ENCODE results near the gene EIF3J. TPM values are rescaled to one million over a fixed set of nuclear protein-coding genes. Genes with fewer than 3 reads are reported as not detected.
A peak's percentile ranks its signal among the peaks of the same experiment; 100 is the strongest.

The EIF3J gene
- total RNA-seq, 1 donor from 2014 or later: 78.9 TPM

GRCh38 chr15:44596511-44597010, 59.6 kb downstream of the EIF3J start:
- POLR2A ChIA-PET: no interaction called here
- DNase-seq: no peak
- no peak for TF ChIP-seq CTCF (IDR thresholded peaks at IDR 0.05)

GRCh38 chr15:44598066-44598465, 61.1 kb downstream of the EIF3J start:
- Mint-ChIP-seq H3K27ac (peak overlapping the region; percentile 15), H3K4me1 (peaks cover 11% of the 10 kb centered on the region), H3K27me3 (no peaks in the 10 kb centered on the region), H3K36me3 (ENCODE audit: low read depth) (peaks cover 65% of the 10 kb centered on the region), H3K4me3 (no peak overlapping the region), H3K9me3 (no peaks in the 10 kb centered on the region)
- ChIA-PET POLR2A (interaction anchor here (1.4 kb wide), 1 partner anchor 131 kb away, joined by 4 read pairs; no protein-coding TSS in a partner anchor), CTCF (interaction anchor here (0.8 kb wide), 1 partner anchor 65 kb away, joined by 3 read pairs; no protein-coding TSS in a partner anchor)
- intact Hi-C loops (cut with micrococcal nuclease): no loop called here
- DNase-seq (no peak), ATAC-seq (ENCODE audit: low read depth) (no peak)
- no peak for TF ChIP-seq CTCF (IDR thresholded peaks at IDR 0.05)

More at GRCh38 chr15:44596511-44597010, 59.6 kb downstream of the EIF3J start:
- Mint-ChIP-seq H3K27ac (no peak overlapping the region), H3K36me3 (ENCODE audit: low read depth) (peaks cover 64% of the 10 kb centered on the region), H3K4me3 (no peak overlapping the region), H3K4me1 (peaks cover 11% of the 10 kb centered on the region), H3K9me3 (no peaks in the 10 kb centered on the region), H3K27me3 (no peaks in the 10 kb centered on the region)
- CTCF ChIA-PET: no interaction called here
- no peak for ATAC-seq (ENCODE audit: low read depth)
- intact Hi-C loops (cut with micrococcal nuclease): no loop called here

- H3K4me3 Mint-ChIP-seq: no peak overlapping the region
- no peak for TF ChIP-seq CTCF (IDR thresholded peaks at IDR 0.05)
- POLR2A ChIA-PET: no interaction called here
- H3K9me3 Mint-ChIP-seq: no peaks in the 10 kb centered on the region
- CTCF ChIA-PET: no interaction called here
- ATAC-seq (ENCODE audit: low read depth): no peak
- DNase-seq: no peak
- peak overlapping the region; percentile 15 for H3K27ac Mint-ChIP-seq
- H3K4me1 Mint-ChIP-seq: peaks cover 5% of the 10 kb centered on the region
- H3K36me3 Mint-ChIP-seq (ENCODE audit: low read depth): peaks cover 67% of the 10 kb centered on the region
- no peaks in the 10 kb centered on the region for H3K27me3 Mint-ChIP-seq
- intact Hi-C loops (cut with micrococcal nuclease): no loop called here
Observed at GRCh38 chr15:44598892-44599291, 61.9 kb downstream of the EIF3J start.

- no peak for TF ChIP-seq CTCF (IDR thresholded peaks at IDR 0.05)
- intact Hi-C loops (cut with micrococcal nuclease): loop anchor here (5.0 kb wide), 1 partner anchor 34 kb away; no protein-coding TSS in a partner anchor
- Mint-ChIP-seq H3K27ac (no peak overlapping the region), H3K36me3 (ENCODE audit: low read depth) (peaks cover 72% of the 10 kb centered on the region), H3K27me3 (no peaks in the 10 kb centered on the region), H3K4me3 (no peak overlapping the region), H3K4me1 (no peaks in the 10 kb centered on the region), H3K9me3 (no peaks in the 10 kb centered on the region)
- POLR2A ChIA-PET: interaction anchor here (0.5 to 0.6 kb wide), 2 partner anchors 8 to 113 kb away, joined by 3 to 7 read pairs; no protein-coding TSS in a partner anchor
- DNase-seq (no peak), ATAC-seq (ENCODE audit: low read depth) (no peak)
- CTCF ChIA-PET: no interaction called here
Observed at GRCh38 chr15:44603126-44603525, 66.2 kb downstream of the EIF3J start.

GRCh38 chr15:44606740-44607139, 69.8 kb downstream of the EIF3J start:
- Mint-ChIP-seq H3K4me1 (no peaks in the 10 kb centered on the region), H3K36me3 (ENCODE audit: low read depth) (peaks cover 76% of the 10 kb centered on the region), H3K27me3 (no peaks in the 10 kb centered on the region), H3K9me3 (no peaks in the 10 kb centered on the region), H3K4me3 (no peak overlapping the region), H3K27ac (no peak overlapping the region)
- intact Hi-C loops (cut with micrococcal nuclease): no loop called here
- ChIA-PET CTCF (no interaction called here), POLR2A (no interaction called here)
- no peak for DNase-seq
- TF ChIP-seq CTCF (IDR thresholded peaks at IDR 0.05): no peak
- no peak for ATAC-seq (ENCODE audit: low read depth)

Other genes starting within 250 kb of the EIF3J start
- gene GOLM2, start 248.4 kb upstream of the EIF3J start, total RNA-seq: 46.9 and 55.0 TPM in 2 replicates
- 44.6 and 46.8 TPM in 2 replicates for gene CTDSPL2, start 109.5 kb upstream of the EIF3J start, total RNA-seq
- gene SPG11, start 126.5 kb downstream of the EIF3J start, total RNA-seq: 132 and 161 TPM in 2 replicates
- gene PATL2, start 174.2 kb downstream of the EIF3J start, total RNA-seq: 19.8 and 27.2 TPM in 2 replicates
- 3,396 and 3,707 TPM in 2 replicates for gene B2M, start 174.4 kb downstream of the EIF3J start, total RNA-seq
- gene TRIM69, start 199.4 kb downstream of the EIF3J start, total RNA-seq: 30.8 and 35.4 TPM in 2 replicates

Data from activated B cell treated with CpG ODN at 0.5 μM for 24 hours (primary cell).